OCI-LY3 (cell line): ENCODE measurements around the gene PEX3.

Experiments used
- CTCF ChIP-seq: fragments of 200-600, 300-600 bp; sonication (generic); IDR thresholded peaks from 2 replicates; pipeline ENCODE4 v1.5.1; 2014; ENCODE audit warnings: antibody characterized with exemption, low read length, low read depth
- EZH2phosphoT487 ChIP-seq: fragments of 200-600 bp; shearing (Covaris generic); IDR thresholded peaks from 2 replicates; pipeline ENCODE4 v1.6.1; 2018; ENCODE audit warnings: antibody characterized with exemption, mixed run types, low read depth

- TF ChIP-seq CTCF (no peak), EZH2phosphoT487 (no peak)
Observed at GRCh38 chr6:143426026-143426425, 24.6 kb upstream of the PEX3 start.
